C4-2B (cell line): ENCODE results near the gene DGKH.

ENCODE experiments used
- ZFX ChIP-seq: fragments of 450-650 bp; IDR thresholded peaks from 2 replicates; pipeline ENCODE4 v1.6.1; 2017
- TF ChIP-seq, protein P1 (sequence below): fragments of 450-650 bp; conservative IDR thresholded peaks from 2 replicates; pipeline ENCODE4 v1.5.1; 2017; ENCODE audit warnings: mild to moderate bottlenecking

GRCh38 chr13:42064966-42065365, 16.5 kb downstream of the DGKH start:
- TF ChIP-seq, protein P1, sequence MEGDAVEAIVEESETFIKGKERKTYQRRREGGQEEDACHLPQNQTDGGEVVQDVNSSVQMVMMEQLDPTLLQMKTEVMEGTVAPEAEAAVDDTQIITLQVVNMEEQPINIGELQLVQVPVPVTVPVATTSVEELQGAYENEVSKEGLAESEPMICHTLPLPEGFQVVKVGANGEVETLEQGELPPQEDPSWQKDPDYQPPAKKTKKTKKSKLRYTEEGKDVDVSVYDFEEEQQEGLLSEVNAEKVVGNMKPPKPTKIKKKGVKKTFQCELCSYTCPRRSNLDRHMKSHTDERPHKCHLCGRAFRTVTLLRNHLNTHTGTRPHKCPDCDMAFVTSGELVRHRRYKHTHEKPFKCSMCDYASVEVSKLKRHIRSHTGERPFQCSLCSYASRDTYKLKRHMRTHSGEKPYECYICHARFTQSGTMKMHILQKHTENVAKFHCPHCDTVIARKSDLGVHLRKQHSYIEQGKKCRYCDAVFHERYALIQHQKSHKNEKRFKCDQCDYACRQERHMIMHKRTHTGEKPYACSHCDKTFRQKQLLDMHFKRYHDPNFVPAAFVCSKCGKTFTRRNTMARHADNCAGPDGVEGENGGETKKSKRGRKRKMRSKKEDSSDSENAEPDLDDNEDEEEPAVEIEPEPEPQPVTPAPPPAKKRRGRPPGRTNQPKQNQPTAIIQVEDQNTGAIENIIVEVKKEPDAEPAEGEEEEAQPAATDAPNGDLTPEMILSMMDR, result no peak
- TF ChIP-seq ZFX, result no peak
